K562 (cell line): Measurements from ENCODE around the gene HSPH1. TPM values are rescaled to one million over a fixed set of nuclear protein-coding genes. Genes with fewer than 3 reads are reported as not detected.

ENCODE experiments used
- BRD9 ChIP-seq: fragments of 450-650 bp; IDR thresholded peaks from 2 replicates; pipeline ENCODE4 v1.6.1; 2018; ENCODE audit warnings: low read depth; ENCODE audit not compliant: partially characterized antibody
- CREBBP ChIP-seq: IDR thresholded peaks from one replicate; pipeline ENCODE4 v1.6.1; 2012; ENCODE audit warnings: low read depth, mild to moderate bottlenecking, control low read depth, inconsistent platforms, low read length
- DPF2 ChIP-seq: fragments of 450-650 bp; IDR thresholded peaks from 2 replicates; pipeline ENCODE4 v1.6.1; 2016
- IRF2 ChIP-seq: sonication (generic); formaldehyde crosslinking; IDR thresholded peaks from 2 replicates; pipeline ENCODE4 v1.8.1; 2022; ENCODE audit warnings: mild to moderate bottlenecking, missing genetic modification reagents
- JUND ChIP-seq, 2 experiments: IDR thresholded peaks; 2 replicates in 1 of 2; 3 replicates in 1 of 2; pipeline ENCODE4 v1.6.1; 2011; ENCODE audit warnings: borderline replicate concordance in 2 of 2, low read depth in 2 of 2, low read length in 2 of 2, improper control_type of control experiment in 1 of 2, missing biosample characterization in 1 of 2, missing genetic modification characterization in 1 of 2, missing genetic modification reagents in 1 of 2
- MYBL2 ChIP-seq, 2 experiments: fragments of 450-650 bp in 1 of 2; sonication (generic) in 1 of 2; formaldehyde crosslinking in 1 of 2; IDR thresholded peaks; 2 replicates each; pipeline versions ENCODE4 v1.6.1 to v1.8.1; 2017 to 2022; ENCODE audit warnings: borderline replicate concordance in 1 of 2, inconsistent platforms in 1 of 2, low read depth in 1 of 2, mild to moderate bottlenecking in 1 of 2, missing genetic modification reagents in 1 of 2, moderate library complexity in 1 of 2
- NFIC ChIP-seq: fragments of 450-650 bp; IDR thresholded peaks from 2 replicates; pipeline ENCODE4 v1.6.1; 2017; ENCODE audit warnings: mild to moderate bottlenecking, inconsistent platforms
- RBM15 ChIP-seq: fragments of 200-400 bp; formaldehyde crosslinking; IDR thresholded peaks from 2 replicates; pipeline ENCODE4 v1.6.1; 2018; ENCODE audit warnings: mild to moderate bottlenecking, low read length, moderate library complexity; ENCODE audit not compliant: insufficient read depth
- RCOR1 ChIP-seq, 2 experiments: IDR thresholded peaks; 2 replicates each; pipeline ENCODE4 v1.6.1; 2012; ENCODE audit warnings: low read depth in 2 of 2, low read length in 2 of 2, borderline replicate concordance in 1 of 2, improper control_type of control experiment in 1 of 2
- SREBF2 ChIP-seq: sonication (generic); formaldehyde crosslinking; IDR thresholded peaks from 2 replicates; pipeline ENCODE4 v1.4.0; 2020; ENCODE audit warnings: mild to moderate bottlenecking, missing genetic modification reagents
- ZFPM2 ChIP-seq: fragments of 250-450 bp; sonication (Bioruptor Pico); IDR thresholded peaks from 2 replicates; pipeline ENCODE4 v1.5.1; 2022; ENCODE audit warnings: mild to moderate bottlenecking
- ZNF311 ChIP-seq: fragments of 250-450 bp; sonication (Bioruptor Pico); IDR thresholded peaks from 2 replicates; pipeline ENCODE4 v1.4.0; 2020; ENCODE audit warnings: mild to moderate bottlenecking, moderate library complexity
- ZNF778 ChIP-seq: fragments of 450-650 bp; formaldehyde crosslinking; IDR thresholded peaks from 2 replicates; pipeline ENCODE4 v1.4.0; 2020; ENCODE audit warnings: mild to moderate bottlenecking, moderate library complexity
- polyA plus RNA-seq, 8 experiments: library from polyadenylated mRNA; depleted of rRNA in 4 of 8; stranded (reverse) in 5 of 8; unstranded in 3 of 8; fragments of >200 nt; fragmentation: Nextera tagmentation in 2 of 8; fragmentation: Illumina TruSeq in 1 of 8; extraction: Ambion mirVana in 2 of 8; extraction: Trizol in 1 of 8; gene quantifications; 2 replicates each; pipeline versions ENCODE4 v1.2.1 to v1.2.3, GENCODE V29; 2011 to 2014; ENCODE audit warnings: inconsistent platforms in 1 of 8, missing spikeins in 1 of 8
- total RNA-seq, 7 experiments: library from RNA; depleted of rRNA in 6 of 7; stranded (reverse); fragments of >200 nt in 6 of 7; fragmentation: Illumina TruSeq in 2 of 7; extraction: Trizol in 2 of 7; gene quantifications; 2 replicates each; pipeline versions ENCODE4 v1.2.1 to v1.2.3, GENCODE V29; 2011 to 2021; ENCODE audit warnings: low replicate concordance in 1 of 7
- TF ChIP-seq, protein P1 (sequence below), 2 experiments: fragments of 450-650 bp; IDR thresholded peaks; 2 replicates each; pipeline ENCODE4 v1.6.1; 2018; ENCODE audit warnings: mild to moderate bottlenecking in 2 of 2, low read depth in 1 of 2; ENCODE audit not compliant: partially characterized antibody in 2 of 2
- TF ChIP-seq, protein P2 (sequence below), 2 experiments: fragments of 450-650 bp; IDR thresholded peaks; 2 replicates each; pipeline ENCODE4 v1.6.1; 2016; ENCODE audit warnings: mild to moderate bottlenecking in 2 of 2, borderline replicate concordance in 1 of 2, low read depth in 1 of 2, moderate library complexity in 1 of 2

The HSPH1 gene
- total and polyA plus RNA-seq, 9 of the 15 experiments (the other 6 are each of a cell fraction or from before 2014, with no cell fraction given), result 34.6 to 104 (median 64.7) TPM

DNA sequence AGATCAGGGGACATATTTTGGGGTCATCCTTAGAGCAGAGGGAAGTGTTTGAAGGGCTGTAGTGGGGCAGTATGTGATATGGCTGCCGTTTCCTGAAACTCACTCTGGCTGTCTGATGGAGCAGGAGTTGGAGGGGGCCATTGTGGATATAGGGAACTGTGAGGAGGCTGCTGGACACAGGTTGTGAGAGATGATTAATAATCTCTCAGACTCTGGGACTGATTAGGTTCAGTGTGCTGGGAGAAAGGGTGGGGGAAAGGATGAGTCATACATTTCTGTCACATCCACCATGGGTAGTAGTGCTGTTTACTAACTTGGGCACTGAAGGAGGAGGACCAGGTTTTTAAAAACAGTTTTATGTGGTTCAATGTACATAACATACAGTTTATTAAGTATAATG lies 42.9 kb upstream of the HSPH1 start (continued):
- TF ChIP-seq, protein P1, sequence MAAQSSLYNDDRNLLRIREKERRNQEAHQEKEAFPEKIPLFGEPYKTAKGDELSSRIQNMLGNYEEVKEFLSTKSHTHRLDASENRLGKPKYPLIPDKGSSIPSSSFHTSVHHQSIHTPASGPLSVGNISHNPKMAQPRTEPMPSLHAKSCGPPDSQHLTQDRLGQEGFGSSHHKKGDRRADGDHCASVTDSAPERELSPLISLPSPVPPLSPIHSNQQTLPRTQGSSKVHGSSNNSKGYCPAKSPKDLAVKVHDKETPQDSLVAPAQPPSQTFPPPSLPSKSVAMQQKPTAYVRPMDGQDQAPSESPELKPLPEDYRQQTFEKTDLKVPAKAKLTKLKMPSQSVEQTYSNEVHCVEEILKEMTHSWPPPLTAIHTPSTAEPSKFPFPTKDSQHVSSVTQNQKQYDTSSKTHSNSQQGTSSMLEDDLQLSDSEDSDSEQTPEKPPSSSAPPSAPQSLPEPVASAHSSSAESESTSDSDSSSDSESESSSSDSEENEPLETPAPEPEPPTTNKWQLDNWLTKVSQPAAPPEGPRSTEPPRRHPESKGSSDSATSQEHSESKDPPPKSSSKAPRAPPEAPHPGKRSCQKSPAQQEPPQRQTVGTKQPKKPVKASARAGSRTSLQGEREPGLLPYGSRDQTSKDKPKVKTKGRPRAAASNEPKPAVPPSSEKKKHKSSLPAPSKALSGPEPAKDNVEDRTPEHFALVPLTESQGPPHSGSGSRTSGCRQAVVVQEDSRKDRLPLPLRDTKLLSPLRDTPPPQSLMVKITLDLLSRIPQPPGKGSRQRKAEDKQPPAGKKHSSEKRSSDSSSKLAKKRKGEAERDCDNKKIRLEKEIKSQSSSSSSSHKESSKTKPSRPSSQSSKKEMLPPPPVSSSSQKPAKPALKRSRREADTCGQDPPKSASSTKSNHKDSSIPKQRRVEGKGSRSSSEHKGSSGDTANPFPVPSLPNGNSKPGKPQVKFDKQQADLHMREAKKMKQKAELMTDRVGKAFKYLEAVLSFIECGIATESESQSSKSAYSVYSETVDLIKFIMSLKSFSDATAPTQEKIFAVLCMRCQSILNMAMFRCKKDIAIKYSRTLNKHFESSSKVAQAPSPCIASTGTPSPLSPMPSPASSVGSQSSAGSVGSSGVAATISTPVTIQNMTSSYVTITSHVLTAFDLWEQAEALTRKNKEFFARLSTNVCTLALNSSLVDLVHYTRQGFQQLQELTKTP (IDR thresholded peaks at IDR 0.05; ENCODE audit: low read depth in 1 of 2, partially characterized antibody in 2 of 2), result no peak
- TF ChIP-seq JUND (IDR thresholded peaks at IDR 0.05; ENCODE audit: borderline replicate concordance, low read depth, low read length) (peak; percentile 98), JUND (tag; IDR thresholded peaks at IDR 0.05; ENCODE audit: borderline replicate concordance, low read depth, low read length) (peak; percentile 98), BRD9 (no peak), RBM15 (no peak), CREBBP (no peak), ZFPM2 (no peak), MYBL2 (IDR thresholded peaks at IDR 0.05; ENCODE audit: low read depth) (no peak), MYBL2 (CRISPR knock-in tag; IDR thresholded peaks at IDR 0.05; ENCODE audit: borderline replicate concordance) (no peak), ZNF311 (CRISPR knock-in tag) (no peak), RCOR1 (IDR thresholded peaks at IDR 0.05; ENCODE audit: borderline replicate concordance in 1 of 2, low read depth in 2 of 2, low read length in 2 of 2) (peak in 1 of 2 experiments; percentile 60; a peak in 1 of 4 replicates), NFIC (no peak), ZNF778 (CRISPR knock-in tag) (no peak), SREBF2 (CRISPR knock-in tag) (no peak), DPF2 (peak; percentile 92), IRF2 (CRISPR knock-in tag) (no peak)
- TF ChIP-seq, protein P2, sequence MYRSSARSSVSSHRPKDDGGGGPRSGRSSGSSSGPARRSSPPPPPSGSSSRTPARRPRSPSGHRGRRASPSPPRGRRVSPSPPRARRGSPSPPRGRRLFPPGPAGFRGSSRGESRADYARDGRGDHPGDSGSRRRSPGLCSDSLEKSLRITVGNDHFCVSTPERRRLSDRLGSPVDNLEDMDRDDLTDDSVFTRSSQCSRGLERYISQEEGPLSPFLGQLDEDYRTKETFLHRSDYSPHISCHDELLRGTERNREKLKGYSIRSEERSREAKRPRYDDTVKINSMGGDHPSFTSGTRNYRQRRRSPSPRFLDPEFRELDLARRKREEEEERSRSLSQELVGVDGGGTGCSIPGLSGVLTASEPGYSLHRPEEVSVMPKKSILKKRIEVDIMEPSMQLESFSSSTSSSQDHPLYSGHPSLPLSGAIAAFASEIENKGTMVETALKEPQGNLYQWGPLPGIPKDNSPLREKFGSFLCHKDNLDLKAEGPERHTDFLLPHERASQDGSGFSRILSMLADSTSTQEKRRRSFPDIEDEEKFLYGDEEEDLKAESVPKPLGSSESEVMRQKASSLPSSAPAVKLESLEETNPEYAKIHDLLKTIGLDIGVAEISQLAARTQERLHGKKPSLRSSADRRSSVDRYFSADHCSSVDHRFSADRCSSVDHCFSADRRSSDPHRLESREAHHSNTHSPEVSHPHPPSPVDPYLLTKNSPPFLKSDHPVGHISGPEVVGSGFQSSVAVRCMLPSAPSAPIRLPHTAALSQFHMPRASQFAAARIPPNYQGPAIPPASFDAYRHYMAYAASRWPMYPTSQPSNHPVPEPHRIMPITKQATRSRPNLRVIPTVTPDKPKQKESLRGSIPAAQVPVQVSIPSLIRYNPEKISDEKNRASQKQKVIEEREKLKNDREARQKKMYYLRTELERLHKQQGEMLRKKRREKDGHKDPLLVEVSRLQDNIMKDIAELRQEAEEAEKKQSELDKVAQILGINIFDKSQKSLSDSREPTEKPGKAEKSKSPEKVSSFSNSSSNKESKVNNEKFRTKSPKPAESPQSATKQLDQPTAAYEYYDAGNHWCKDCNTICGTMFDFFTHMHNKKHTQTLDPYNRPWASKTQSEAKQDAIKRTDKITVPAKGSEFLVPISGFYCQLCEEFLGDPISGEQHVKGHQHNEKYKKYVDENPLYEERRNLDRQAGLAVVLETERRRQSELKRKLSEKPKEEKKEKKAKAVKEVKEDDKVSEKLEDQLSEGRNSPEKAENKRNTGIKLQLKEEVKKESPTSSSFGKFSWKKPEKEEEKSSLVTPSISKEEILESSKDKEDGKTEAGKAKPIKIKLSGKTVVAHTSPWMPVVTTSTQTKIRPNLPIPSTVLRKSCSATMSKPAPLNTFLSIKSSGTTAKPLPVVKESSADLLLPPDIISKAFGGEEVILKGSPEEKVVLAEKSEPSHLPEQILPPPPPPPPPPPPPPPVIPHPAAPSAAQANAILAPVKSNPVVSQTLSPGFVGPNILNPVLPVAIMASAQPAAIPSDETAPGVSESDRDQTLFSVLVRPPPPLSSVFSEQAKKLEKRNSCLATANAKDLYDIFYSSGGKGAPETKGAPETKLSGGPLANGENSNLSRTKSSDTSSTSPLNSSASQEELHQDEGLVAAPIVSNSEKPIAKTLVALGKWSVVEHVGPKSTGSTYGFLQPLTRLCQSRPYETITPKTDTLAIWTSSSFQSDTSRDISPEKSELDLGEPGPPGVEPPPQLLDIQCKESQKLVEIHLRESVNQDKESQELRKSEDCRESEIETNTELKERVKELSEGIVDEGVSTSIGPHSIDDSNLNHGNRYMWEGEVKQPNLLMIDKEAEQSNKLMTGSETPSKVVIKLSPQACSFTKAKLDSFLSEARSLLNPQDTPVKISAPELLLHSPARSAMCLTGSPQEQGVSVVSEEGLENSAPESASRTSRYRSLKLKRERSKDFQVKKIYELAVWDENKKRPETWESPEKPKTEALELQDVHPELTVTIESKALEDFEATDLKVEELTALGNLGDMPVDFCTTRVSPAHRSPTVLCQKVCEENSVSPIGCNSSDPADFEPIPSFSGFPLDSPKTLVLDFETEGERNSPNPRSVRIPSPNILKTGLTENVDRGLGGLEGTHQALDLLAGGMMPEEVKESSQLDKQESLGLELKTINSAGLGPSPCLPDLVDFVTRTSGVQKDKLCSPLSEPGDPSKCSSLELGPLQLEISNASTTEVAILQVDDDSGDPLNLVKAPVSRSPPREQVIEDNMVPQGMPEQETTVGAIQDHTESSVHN (IDR thresholded peaks at IDR 0.05; ENCODE audit: borderline replicate concordance in 1 of 2, low read depth in 1 of 2), result no peak
